Measurements from ENCODE around the gene CACNG6.

GRCh38 chr19:53983457-53984289 lies 7.8 kb upstream of the CACNG6 start:
- TF ChIP-seq CTCF (conservative IDR thresholded peaks at IDR 0.05; ENCODE audit: low read length) (no peak), EZH2phosphoT487 (IDR thresholded peaks at IDR 0.05; ENCODE audit: borderline replicate concordance, low read depth, low read length) (no peak)
